IMR-90 (cell line): Measurements from ENCODE around the gene CCDC170. TPM values are rescaled to one million over a fixed set of nuclear protein-coding genes. Genes with fewer than 3 reads are reported as not detected.

Experiments used
- ATAC-seq: fragments of 200-7000 bp; cut with Tn5 transposase; 2 replicates; pipeline ENCODE4 v1.9.1; 2020; ENCODE audit warnings: low read depth, mild to moderate bottlenecking, moderate library complexity
- BruUV-seq: library from RNA; stranded (reverse); fragments of 400-500 nt; replicated peaks from 2 replicates; lab custom pipeline; 2021; lab: Mats Ljungman, UMichigan
- CTCF ChIA-PET: fragments of 300-600 bp; formaldehyde crosslinking; extraction: SDS; loops from one replicate; lab custom pipeline; 2021; ENCODE audit warnings: antibody characterized with exemption; lab: Yijun Ruan, JAX
- POLR2A ChIA-PET: fragments of 300-600 bp; sonication (Branson Sonifier 250); formaldehyde crosslinking; loops from one replicate; lab custom pipeline; 2022; ENCODE audit warnings: antibody characterized with exemption; ENCODE audit not compliant: unreplicated experiment; lab: Charles Lee
- DNase-seq: peaks from one replicate; pipeline ENCODE4 v3.0.0; 2013
- H2AFZ ChIP-seq: replicated peaks from 2 replicates; pipeline ENCODE3; 2013; ENCODE audit warnings: low read length, mild to moderate bottlenecking; ENCODE audit not compliant: poor library complexity
- H2AK5ac ChIP-seq: 2 replicates; pipeline ENCODE4 v1.6.1; 2013; ENCODE audit warnings: low read depth, low read length, inconsistent platforms
- H2AK9ac ChIP-seq: replicated peaks from 2 replicates; pipeline ENCODE3; 2013; ENCODE audit warnings: mild to moderate bottlenecking, low read depth, low read length, moderate library complexity; ENCODE audit not compliant: poor library complexity
- H2BK120ac ChIP-seq: 2 replicates; pipeline ENCODE4 v1.6.1; 2013; ENCODE audit warnings: low read depth, low read length, inconsistent platforms
- H2BK15ac ChIP-seq: 3 replicates; pipeline ENCODE4 v1.6.1; 2013; ENCODE audit warnings: low read depth, low read length, inconsistent platforms
- H2BK20ac ChIP-seq: 2 replicates; pipeline ENCODE4 v1.6.1; 2013; ENCODE audit warnings: low read depth, mild to moderate bottlenecking, inconsistent platforms, low read length, moderate library complexity
- H2BK5ac ChIP-seq: 2 replicates; pipeline ENCODE4 v1.6.1; 2013; ENCODE audit warnings: mild to moderate bottlenecking, low read depth, low read length, inconsistent platforms; ENCODE audit not compliant: poor library complexity, severe bottlenecking
- H3K14ac ChIP-seq: replicated peaks from 2 replicates; pipeline ENCODE4 v1.6.1; 2013; ENCODE audit warnings: low read depth, low read length, inconsistent platforms
- H3K18ac ChIP-seq: 2 replicates; pipeline ENCODE4 v1.6.1; 2013; ENCODE audit warnings: low read depth, low read length, control low read depth
- H3K23ac ChIP-seq: 2 replicates; pipeline ENCODE4 v1.6.1; 2013; ENCODE audit warnings: low read depth, low read length, inconsistent platforms
- H3K27ac ChIP-seq: 2 replicates; pipeline ENCODE4 v1.5.1; 2013; ENCODE audit warnings: mild to moderate bottlenecking, control low read depth, low read length; ENCODE audit not compliant: insufficient read depth
- H3K27me3 ChIP-seq: 2 replicates; pipeline ENCODE4 v1.6.1; 2013; ENCODE audit warnings: low read length; ENCODE audit not compliant: control insufficient read depth, insufficient read depth
- H3K36me3 ChIP-seq: 2 replicates; pipeline ENCODE4 v1.6.1; 2013; ENCODE audit warnings: low read length, mixed read lengths; ENCODE audit not compliant: control insufficient read depth, insufficient read depth
- H3K4ac ChIP-seq: 2 replicates; pipeline ENCODE4 v1.6.1; 2013; ENCODE audit warnings: low read depth, low read length, inconsistent platforms
- H3K4me1 ChIP-seq: 2 replicates; pipeline ENCODE4 v1.6.1; 2013; ENCODE audit warnings: low read length, mixed read lengths; ENCODE audit not compliant: control insufficient read depth, insufficient read depth
- H3K4me2 ChIP-seq: 2 replicates; pipeline ENCODE4 v1.6.1; 2013; ENCODE audit warnings: low read depth, mild to moderate bottlenecking, control low read depth, low read length, moderate library complexity
- H3K4me3 ChIP-seq: 2 replicates; pipeline ENCODE4 v1.5.1; 2013; ENCODE audit warnings: low read depth, mild to moderate bottlenecking, control low read depth, low read length, moderate library complexity; ENCODE audit not compliant: insufficient read depth
- H3K56ac ChIP-seq: 2 replicates; pipeline ENCODE4 v1.6.1; 2013; ENCODE audit warnings: low read length, inconsistent platforms; ENCODE audit not compliant: insufficient read depth; ENCODE audit errors: extremely low read depth
- H3K79me1 ChIP-seq, 2 experiments: 2 replicates each; pipeline ENCODE4 v1.6.1; 2013; ENCODE audit warnings: low read length in 2 of 2, inconsistent platforms in 1 of 2, low read depth in 1 of 2
- H3K9ac ChIP-seq: 2 replicates; pipeline ENCODE4 v1.6.1; 2013; ENCODE audit warnings: low read depth, low read length, control low read depth
- H3K9me1 ChIP-seq: 2 replicates; pipeline ENCODE4 v1.6.1; 2013; ENCODE audit warnings: low read length, inconsistent platforms; ENCODE audit not compliant: insufficient read depth
- H3K9me3 ChIP-seq: 2 replicates; pipeline ENCODE4 v1.6.1; 2013; ENCODE audit warnings: low read length; ENCODE audit not compliant: control insufficient read depth, insufficient read depth
- H4K20me1 ChIP-seq: 2 replicates; pipeline ENCODE4 v1.6.1; 2013; ENCODE audit warnings: low read length, inconsistent platforms; ENCODE audit not compliant: insufficient read depth
- H4K5ac ChIP-seq: 2 replicates; pipeline ENCODE4 v1.6.1; 2013; ENCODE audit warnings: mild to moderate bottlenecking, low read depth, low read length, control low read depth
- H4K8ac ChIP-seq, 2 experiments: 2 replicates each; pipeline ENCODE4 v1.6.1; 2013; ENCODE audit warnings: low read depth in 2 of 2, low read length in 2 of 2, control low read depth in 1 of 2, inconsistent platforms in 1 of 2
- H4K91ac ChIP-seq: 2 replicates; pipeline ENCODE4 v1.6.1; 2013; ENCODE audit warnings: low read depth, low read length, inconsistent platforms; ENCODE audit not compliant: insufficient read depth
- BHLHE40 ChIP-seq: fragments of 150-350 bp; IDR thresholded peaks from 2 replicates; pipeline ENCODE4 v1.6.1; 2016; ENCODE audit warnings: mild to moderate bottlenecking, low read depth, low read length
- CEBPB ChIP-seq: IDR thresholded peaks from 2 replicates; pipeline ENCODE4 v1.6.1; 2012; ENCODE audit warnings: low read depth, low read length, improper control_type of control experiment
- CHD1 ChIP-seq: IDR thresholded peaks from 2 replicates; pipeline ENCODE4 v1.6.1; 2012; ENCODE audit warnings: low read depth, low read length, improper control_type of control experiment
- FOS ChIP-seq: fragments of 150-350 bp; IDR thresholded peaks from 2 replicates; pipeline ENCODE4 v1.6.1; 2016; ENCODE audit warnings: low read depth, low read length
- MAZ ChIP-seq: IDR thresholded peaks from 2 replicates; pipeline ENCODE4 v1.6.1; 2012; ENCODE audit warnings: low read depth, mild to moderate bottlenecking, low read length, improper control_type of control experiment, moderate library complexity, borderline replicate concordance
- MXI1 ChIP-seq: IDR thresholded peaks from 2 replicates; pipeline ENCODE4 v1.6.1; 2012; ENCODE audit warnings: low read depth, mild to moderate bottlenecking, low read length, moderate library complexity, borderline replicate concordance
- NFE2L2 ChIP-seq: fragments of 150-350 bp; IDR thresholded peaks from 2 replicates; pipeline ENCODE4 v1.6.1; 2016; ENCODE audit warnings: low read depth, mild to moderate bottlenecking, low read length
- POLR2A ChIP-seq: IDR thresholded peaks from 2 replicates; pipeline ENCODE4 v1.6.1; 2012; ENCODE audit warnings: mild to moderate bottlenecking, low read depth, low read length
- RAD21 ChIP-seq: IDR thresholded peaks from 2 replicates; pipeline ENCODE4 v1.6.1; 2012; ENCODE audit warnings: low read length, improper control_type of control experiment
- RCOR1 ChIP-seq: IDR thresholded peaks from 2 replicates; pipeline ENCODE4 v1.6.1; 2012; ENCODE audit warnings: mild to moderate bottlenecking, low read length, improper control_type of control experiment; ENCODE audit not compliant: insufficient replicate concordance
- RFX5 ChIP-seq: IDR thresholded peaks from 2 replicates; pipeline ENCODE4 v1.8.0; 2012; ENCODE audit warnings: low read depth, mild to moderate bottlenecking, low read length, moderate library complexity
- SMC3 ChIP-seq: fragments of 150-350 bp; IDR thresholded peaks from 2 replicates; pipeline ENCODE4 v1.6.1; 2016; ENCODE audit warnings: low read depth, mild to moderate bottlenecking, antibody characterized with exemption, low read length, moderate library complexity
- WGBS, 2 experiments: methylation state at CpG; one replicate each; pipeline versions ENCODE4 v1.1.5 to v1.1.7; 2013; ENCODE audit warnings: missing lambda C conversion rate in 2 of 2; ENCODE audit not compliant: insufficient read length in 1 of 2; ENCODE audit errors: extremely low coverage in 2 of 2; 5-methylcytosine and 5-hydroxymethylcytosine counted together
- dilution Hi-C: fragments of 300-500 bp; cut with HindIII; formaldehyde crosslinking; loops from one replicate; pipeline ENCODE4 v1.14.3; 2018; ENCODE audit warnings: low sequenced_read_pairs; ENCODE audit not compliant: unreplicated experiment
- in situ Hi-C: fragments of 300-500 bp; cut with MboI; formaldehyde crosslinking; loops from 3 replicates; pipeline ENCODE4 v1.14.3; 2019; ENCODE audit warnings: low sequenced_read_pairs, inconsistent platforms, mixed read lengths
- intact Hi-C: fragments of 100-400 bp; cut with micrococcal nuclease; formaldehyde crosslinking; loops from 2 replicates; pipeline ENCODE4 v1.10.0; 2022
- polyA plus RNA-seq, 3 experiments: library from polyadenylated mRNA; depleted of rRNA; stranded (reverse); fragments of >200 nt; gene quantifications; 2 replicates each; pipeline ENCODE4 v1.2.3, GENCODE V29; 2012; ENCODE audit warnings: low replicate concordance in 1 of 3
- total RNA-seq: library from RNA; depleted of rRNA; stranded (reverse); fragments of >200 nt; gene quantifications from 2 replicates; pipeline ENCODE4 v1.2.3, GENCODE V29; 2012
- TF ChIP-seq, protein P1 (sequence below): fragments of 150-350 bp; IDR thresholded peaks from 2 replicates; pipeline ENCODE4 v1.6.1; 2017; ENCODE audit warnings: mild to moderate bottlenecking, antibody characterized with exemption, low read length, low read depth
- TF ChIP-seq, protein P2 (sequence below): fragments of 150-350 bp; IDR thresholded peaks from 2 replicates; pipeline ENCODE4 v1.6.1; 2016; ENCODE audit warnings: low read depth, mild to moderate bottlenecking, low read length, moderate library complexity, borderline replicate concordance
- TF ChIP-seq, protein P3 (sequence below): conservative IDR thresholded peaks from 2 replicates; pipeline ENCODE4 v1.5.1; 2012; ENCODE audit warnings: mild to moderate bottlenecking, low read depth, low read length, improper control_type of control experiment

The CCDC170 gene
- total and polyA plus RNA-seq, 2 of the 4 experiments (the other 2 are of a cell fraction), result 0.12 to 0.54 TPM

DNA sequence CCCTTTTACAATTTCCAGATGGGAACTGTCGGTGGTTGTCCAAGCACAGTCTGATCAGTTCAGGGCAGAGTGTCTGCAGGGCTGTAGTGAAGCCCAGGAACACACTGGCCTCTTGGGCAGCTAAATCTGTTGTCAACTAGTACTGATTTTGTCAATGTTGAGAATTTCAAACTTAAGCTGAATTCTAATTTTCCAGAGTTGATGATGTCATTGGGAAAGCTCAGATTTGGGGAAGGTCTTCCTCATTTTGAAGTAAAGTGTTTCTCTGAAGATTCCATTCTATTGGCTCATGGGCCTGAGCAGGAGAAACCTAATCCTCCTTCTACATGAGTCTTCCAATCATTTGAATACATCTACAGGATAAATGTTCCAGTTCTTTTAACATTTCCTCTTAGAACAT lies 72.1 kb downstream of the CCDC170 start:
- CTCF ChIA-PET, result no interaction called here
- H3K27me3 ChIP-seq, result no peaks in the 10 kb centered on the region
- no peak overlapping the region for H3K23ac ChIP-seq
- no peak overlapping the region for H3K9ac ChIP-seq
- no peak overlapping the region for H4K5ac ChIP-seq
- no peak overlapping the region for H3K14ac ChIP-seq
- WGBS, 2 experiments, result no CpG with 5 or more reads among the region's 1 CpG
- no peaks in the 10 kb centered on the region for H3K9me1 ChIP-seq
- H2BK20ac ChIP-seq, result no peak overlapping the region
- H3K27ac ChIP-seq, result no peak overlapping the region
- in situ Hi-C loops (no loop called here), dilution Hi-C loops (no loop called here), intact Hi-C loops (no loop called here)
- H3K9me3 ChIP-seq, result peaks cover 5% of the 10 kb centered on the region; the same call in 1 of the 2 replicates
- no peak overlapping the region for H4K91ac ChIP-seq
- no peak for DNase-seq
- no peak overlapping the region for H2AK5ac ChIP-seq
- no peaks in the 10 kb centered on the region for H4K20me1 ChIP-seq
- no peak for TF ChIP-seq RFX5
- TF ChIP-seq BHLHE40, result no peak
- TF ChIP-seq FOS, result no peak
- TF ChIP-seq, protein P1, sequence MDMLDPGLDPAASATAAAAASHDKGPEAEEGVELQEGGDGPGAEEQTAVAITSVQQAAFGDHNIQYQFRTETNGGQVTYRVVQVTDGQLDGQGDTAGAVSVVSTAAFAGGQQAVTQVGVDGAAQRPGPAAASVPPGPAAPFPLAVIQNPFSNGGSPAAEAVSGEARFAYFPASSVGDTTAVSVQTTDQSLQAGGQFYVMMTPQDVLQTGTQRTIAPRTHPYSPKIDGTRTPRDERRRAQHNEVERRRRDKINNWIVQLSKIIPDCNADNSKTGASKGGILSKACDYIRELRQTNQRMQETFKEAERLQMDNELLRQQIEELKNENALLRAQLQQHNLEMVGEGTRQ, result no peak
- no peak for TF ChIP-seq CHD1
- no peak for TF ChIP-seq SMC3
- TF ChIP-seq NFE2L2, result no peak
- TF ChIP-seq POLR2A, result no peak
- no peak for TF ChIP-seq MAZ
- TF ChIP-seq CEBPB, result no peak
- TF ChIP-seq MXI1, result no peak
- TF ChIP-seq, protein P2, sequence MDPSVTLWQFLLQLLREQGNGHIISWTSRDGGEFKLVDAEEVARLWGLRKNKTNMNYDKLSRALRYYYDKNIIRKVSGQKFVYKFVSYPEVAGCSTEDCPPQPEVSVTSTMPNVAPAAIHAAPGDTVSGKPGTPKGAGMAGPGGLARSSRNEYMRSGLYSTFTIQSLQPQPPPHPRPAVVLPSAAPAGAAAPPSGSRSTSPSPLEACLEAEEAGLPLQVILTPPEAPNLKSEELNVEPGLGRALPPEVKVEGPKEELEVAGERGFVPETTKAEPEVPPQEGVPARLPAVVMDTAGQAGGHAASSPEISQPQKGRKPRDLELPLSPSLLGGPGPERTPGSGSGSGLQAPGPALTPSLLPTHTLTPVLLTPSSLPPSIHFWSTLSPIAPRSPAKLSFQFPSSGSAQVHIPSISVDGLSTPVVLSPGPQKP, result no peak
- TF ChIP-seq, protein P3, sequence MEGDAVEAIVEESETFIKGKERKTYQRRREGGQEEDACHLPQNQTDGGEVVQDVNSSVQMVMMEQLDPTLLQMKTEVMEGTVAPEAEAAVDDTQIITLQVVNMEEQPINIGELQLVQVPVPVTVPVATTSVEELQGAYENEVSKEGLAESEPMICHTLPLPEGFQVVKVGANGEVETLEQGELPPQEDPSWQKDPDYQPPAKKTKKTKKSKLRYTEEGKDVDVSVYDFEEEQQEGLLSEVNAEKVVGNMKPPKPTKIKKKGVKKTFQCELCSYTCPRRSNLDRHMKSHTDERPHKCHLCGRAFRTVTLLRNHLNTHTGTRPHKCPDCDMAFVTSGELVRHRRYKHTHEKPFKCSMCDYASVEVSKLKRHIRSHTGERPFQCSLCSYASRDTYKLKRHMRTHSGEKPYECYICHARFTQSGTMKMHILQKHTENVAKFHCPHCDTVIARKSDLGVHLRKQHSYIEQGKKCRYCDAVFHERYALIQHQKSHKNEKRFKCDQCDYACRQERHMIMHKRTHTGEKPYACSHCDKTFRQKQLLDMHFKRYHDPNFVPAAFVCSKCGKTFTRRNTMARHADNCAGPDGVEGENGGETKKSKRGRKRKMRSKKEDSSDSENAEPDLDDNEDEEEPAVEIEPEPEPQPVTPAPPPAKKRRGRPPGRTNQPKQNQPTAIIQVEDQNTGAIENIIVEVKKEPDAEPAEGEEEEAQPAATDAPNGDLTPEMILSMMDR, result no peak
- TF ChIP-seq RCOR1, result no peak
- no peak for TF ChIP-seq RAD21
- no peak overlapping the region for H3K56ac ChIP-seq
- no TSS peak for BruUV-seq
- H3K4ac ChIP-seq, result no peak overlapping the region
- H2BK5ac ChIP-seq, result no peak overlapping the region
- H3K4me1 ChIP-seq, result no peaks in the 10 kb centered on the region
- H2BK15ac ChIP-seq, result no peak overlapping the region
- no peaks in the 10 kb centered on the region for H3K36me3 ChIP-seq
- no peaks in the 10 kb centered on the region for H3K79me1 ChIP-seq
- POLR2A ChIA-PET, result no interaction called here
- H3K18ac ChIP-seq, result no peak overlapping the region
- no peak overlapping the region for H4K8ac ChIP-seq
- no peak overlapping the region for H3K4me2 ChIP-seq
- ATAC-seq, result no peak; the same call in 1 of the 2 replicates
- no peak overlapping the region for H2AK9ac ChIP-seq
- no peak overlapping the region for H2AFZ ChIP-seq
- H2BK120ac ChIP-seq, result no peak overlapping the region
- no peak overlapping the region for H3K4me3 ChIP-seq
